Suppressor macrophage (primary cell): ENCODE measurements around the gene SLC8A2.
A peak's percentile ranks its signal among the peaks of the same experiment; 100 is the strongest.
"Not testable (repeated sequence)": the region's sequence is repeated elsewhere in the genome, so short reads cannot be mapped to it uniquely, and the experiment has no call there.

ENCODE experiments used
- DNase-seq, 4 experiments: peaks; one replicate each; pipeline ENCODE4 v3.0.0-alpha.2; 2020 to 2022

SLC8A2 gene

DNA sequence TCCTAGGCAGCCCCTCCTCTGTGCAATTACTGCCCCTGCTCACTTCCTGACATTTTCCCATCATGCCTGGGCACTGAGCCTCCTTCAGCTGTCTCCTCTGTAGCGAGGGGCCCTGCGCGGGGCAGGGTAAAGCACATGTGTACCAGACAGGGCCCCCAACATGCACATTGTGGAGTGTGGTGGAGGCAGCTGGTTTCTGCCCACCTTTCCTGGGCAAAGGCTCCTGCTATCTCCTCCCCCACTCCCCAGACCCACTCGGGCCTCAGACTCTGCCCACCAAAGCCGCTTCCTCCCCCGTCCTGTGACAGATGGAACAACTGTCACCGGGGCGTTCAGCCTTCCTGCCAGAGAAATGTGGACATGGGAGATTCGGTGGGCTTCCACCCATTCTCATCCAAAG is 15.2 kb upstream of the SLC8A2 start:
- no peak for DNase-seq

DNA sequence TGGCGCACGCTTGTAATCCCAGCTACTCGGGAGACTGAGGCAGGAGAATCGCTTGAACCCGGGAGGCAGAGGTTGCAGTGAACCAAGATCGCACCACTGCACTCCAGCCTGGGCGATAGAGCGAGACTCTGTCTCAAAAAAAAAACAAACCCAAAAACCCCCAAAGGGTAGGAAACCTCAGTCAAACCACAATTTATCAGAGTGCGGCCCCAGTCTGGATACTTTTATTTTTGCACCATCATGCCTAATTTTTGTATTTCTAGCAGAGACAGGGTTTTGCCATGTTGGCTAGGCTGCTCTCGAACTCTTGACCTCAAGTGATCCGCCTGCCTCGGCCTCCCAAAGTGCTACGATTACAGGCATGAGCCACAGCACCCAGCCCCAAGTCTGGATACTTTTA is 14.5 kb upstream of the SLC8A2 start:
- not testable (repeated sequence) for DNase-seq

DNA sequence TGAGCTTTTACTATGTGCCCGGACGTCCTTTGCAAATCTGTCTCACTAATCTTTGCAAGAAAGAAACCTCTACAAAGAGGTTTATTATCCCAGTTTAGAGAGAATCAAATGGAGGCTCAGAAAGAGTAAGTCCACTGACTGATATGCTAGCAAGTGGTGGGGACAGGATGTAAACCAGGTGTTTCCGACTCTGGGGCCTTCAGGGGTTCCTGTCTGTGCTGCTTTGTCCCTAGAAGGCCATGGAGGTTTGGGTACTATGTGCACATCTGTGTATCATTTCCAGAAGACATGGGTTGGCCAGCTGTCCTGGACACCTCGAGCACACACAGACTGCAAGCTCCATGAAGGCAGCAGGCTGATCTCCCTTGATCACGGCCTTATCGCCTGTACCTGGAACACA is 13.5 kb upstream of the SLC8A2 start:
- no peak for DNase-seq

DNA sequence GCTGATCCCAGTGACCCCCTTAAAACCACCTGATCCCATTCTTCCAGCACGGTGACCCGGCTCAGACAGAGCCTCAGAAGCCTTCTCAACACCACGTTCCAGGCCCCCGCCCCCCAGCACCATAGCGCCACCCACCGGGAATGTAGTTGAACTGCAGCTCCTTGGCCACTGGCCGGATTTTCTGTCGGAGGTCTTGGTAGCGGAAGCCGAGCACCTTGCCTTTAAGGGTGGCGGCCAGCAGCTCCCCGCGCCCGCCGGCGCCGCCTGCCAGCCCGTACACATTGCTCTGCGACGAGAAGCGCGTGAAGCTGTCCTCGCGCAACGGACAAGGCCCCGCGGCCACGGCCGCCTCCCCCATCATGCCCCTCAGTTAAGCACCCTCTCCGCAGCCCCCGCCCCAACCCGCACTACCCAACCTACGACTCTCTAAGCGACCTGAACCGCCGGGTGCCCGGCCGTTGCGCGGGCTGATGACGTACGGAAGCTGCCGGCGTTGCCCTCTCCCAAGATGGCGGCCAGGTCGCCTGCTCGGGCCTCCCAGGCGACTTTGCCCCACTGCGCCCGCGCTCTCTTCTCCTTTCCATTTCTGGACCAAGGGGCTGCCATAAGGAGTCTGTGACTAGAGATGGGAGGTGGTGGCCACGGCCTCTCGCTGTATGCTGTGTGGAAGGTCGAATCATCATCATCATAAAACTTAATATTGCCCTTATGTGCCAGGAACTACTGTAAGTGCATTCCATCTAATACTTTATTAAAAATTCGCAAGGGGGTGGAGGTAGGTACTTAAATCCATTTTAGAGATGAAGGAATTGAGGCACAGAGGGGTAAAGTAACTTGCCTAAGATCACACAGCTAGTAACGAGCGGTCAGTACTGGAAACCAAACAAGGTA is 12.4 kb upstream of the SLC8A2 start, which contains the start of gene KPTN:
Gene KPTN (minus strand): TSS at position 420 of the 891 bp plus-strand sequence. CDS start 59 bp downstream, at position 361.
- peak; percentile 93 to 96 (median 95) for DNase-seq

DNA sequence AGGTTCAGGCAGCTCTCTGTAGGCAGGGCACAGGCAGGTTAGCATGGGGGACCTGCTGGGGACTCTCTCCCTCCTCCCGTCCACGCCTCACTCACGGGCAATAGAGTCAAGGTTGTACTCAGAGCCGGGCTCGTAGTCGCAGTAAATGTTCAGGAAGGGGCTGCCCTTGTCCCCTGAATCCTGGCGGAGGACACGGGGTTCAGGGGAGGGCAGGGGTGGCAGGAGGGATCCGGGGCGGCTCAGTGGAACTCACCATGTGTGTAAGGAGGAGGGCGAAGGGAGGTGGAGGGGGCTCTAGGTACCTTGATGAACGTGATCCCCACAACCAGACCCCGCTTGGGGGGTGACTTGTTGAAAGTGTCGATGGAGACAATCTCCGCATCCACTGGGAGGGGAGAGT is 11.5 kb upstream of the SLC8A2 start:
- no peak for DNase-seq

DNA sequence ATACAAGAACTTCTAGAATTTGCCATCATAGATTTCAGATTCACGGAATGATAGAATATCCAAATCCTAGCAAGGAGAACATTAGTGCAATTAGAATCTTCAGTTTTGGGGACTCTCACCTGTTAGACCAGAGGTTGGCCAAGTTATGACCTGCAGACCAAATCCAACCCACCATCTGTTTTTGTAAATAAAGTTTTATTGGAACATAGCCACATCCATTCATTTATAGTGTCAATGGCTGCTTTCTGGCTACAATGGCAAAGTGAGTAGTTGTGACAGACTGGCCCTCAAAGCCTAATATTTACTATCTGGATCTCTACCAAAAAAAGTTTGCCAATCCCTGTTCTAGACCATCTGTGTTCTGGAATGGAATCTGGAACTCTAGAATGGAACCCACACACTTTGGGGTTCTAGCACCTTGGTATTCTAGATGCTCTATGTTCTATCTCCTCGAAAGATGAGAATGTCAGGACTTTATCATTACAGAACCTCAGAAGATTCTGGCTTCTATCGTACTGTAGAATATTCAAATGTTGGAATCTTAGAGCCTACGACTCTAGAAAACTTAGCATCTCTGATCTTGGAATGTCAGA is 9.9 kb upstream of the SLC8A2 start:
- DNase-seq: no peak

DNA sequence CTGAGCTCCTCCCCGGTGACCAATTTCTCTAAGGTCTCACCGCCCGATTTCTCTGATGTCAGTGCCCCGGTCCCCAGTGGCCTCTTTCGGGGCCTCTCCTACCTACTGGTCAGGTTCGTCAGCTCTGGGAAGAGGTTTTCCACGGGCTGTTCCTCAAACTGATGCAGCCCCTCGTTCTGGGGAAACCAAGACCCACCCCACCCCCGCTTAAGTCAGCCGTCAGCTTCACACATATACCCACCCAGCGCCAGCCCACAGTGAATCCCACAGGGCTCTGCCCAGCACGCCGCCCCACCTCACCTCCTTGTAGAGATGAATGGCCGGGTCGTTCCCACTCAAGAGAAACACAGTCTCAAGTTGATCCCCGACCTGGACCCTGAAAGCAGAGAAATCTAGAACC is 9.0 kb upstream of the SLC8A2 start:
- DNase-seq: no peak

DNA sequence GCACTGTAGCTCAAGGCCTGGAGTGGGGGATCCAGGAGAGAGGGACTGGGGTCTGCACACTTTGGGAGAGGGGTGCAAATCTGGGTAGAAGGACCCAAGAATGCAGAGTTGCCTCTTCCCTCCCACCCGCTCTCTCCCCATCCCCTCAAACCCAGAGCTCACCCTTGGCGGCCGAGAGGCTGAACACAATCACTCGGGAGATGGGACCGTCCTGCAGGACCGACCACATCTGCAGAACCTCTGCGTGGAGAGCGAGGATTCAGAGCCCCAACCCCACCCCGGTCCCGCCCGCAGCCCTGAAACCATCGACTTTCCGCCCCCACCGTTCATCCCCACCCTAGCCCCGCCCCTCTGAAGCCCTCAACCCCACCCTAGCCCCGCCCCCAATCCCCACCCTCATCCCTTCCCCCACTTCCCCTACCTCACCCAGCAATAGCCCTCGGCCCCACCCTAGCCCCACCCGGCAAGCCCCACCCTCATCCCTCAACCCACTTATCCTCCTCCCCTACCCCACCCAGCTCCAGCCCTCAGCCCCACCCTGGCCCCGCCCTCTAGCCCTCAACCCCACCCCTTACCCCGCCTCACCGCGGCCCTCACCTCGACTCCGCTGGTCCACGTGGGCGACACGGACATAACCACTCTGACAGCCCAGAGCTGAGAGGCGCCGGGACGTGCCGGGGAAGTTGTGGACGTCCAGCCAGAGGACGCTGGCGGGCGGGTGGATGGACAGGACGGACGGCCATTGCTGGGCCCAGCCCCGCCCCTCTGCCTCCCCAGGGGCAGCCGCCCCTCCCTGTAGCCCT is 8.2 kb upstream of the SLC8A2 start:
- DNase-seq: peak in 2 of 4 experiments; percentile 23 to 49

DNA sequence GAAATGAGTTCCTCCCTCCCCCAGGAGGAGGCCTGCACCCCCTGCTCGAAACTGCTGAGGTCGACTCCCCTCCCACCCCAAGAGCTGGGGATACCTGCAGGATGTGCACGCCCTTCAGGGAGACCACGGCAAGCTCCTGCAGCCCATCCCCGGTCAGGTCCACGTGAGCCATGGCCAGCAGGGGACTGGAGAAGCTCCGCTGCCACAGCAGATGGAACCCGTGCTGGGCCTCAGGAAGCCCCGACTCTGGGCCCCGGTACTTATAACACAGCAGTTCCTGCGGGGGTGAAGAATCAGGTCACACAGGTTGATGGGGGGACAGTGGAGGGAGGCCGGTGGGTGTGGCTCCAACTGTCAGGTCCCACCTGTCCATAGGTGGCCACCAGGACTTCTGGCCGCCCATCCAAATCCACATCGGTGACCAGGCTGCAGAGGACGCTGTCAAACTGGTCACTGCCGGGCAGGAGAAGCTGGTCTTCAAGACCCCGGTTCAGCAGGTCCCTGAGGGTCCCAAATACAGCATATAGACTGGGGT is 4.8 kb upstream of the SLC8A2 start:
- DNase-seq: no peak

DNA sequence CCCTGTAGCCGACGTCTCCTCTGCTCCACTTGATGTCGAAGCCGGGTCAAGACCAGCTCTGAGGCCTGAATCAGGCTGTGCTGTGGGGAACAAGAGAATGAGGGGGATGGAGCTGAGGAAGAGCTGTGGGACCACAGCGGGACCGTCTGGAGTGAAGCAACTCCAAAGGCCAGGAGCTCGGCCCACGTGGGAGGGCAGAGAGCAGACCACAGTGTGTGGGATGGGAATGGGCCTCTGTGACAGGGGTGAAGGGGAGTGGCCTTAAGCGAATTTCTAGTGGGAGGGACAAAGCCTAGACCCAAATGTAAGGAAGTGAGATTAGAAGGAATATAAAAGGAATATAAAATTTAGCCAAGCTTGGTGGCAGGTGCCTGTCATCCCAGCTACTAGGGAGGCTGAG is 3.8 kb upstream of the SLC8A2 start:
- peak; percentile 54 to 80 (median 75) for DNase-seq

DNA sequence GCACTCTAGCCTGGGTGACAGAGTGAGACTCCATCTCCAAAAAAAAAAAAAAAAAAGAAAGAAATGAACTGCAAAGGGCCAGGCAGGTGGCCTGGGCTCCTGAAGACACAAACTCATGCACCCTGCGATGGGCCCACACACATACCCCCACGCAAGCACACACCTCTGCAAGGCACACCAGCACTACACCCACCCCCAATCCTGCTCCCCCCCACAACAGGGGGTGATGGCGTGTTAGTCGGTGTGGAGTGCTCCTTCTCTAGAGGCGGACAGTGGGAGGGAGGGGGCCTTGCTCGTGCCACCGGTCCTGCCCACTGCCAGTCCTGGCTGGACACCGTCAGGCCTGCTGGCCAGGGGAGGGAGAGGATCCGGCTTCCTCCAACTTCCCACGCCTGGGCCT is 1.6 kb upstream of the SLC8A2 start:
- no peak for DNase-seq

DNA sequence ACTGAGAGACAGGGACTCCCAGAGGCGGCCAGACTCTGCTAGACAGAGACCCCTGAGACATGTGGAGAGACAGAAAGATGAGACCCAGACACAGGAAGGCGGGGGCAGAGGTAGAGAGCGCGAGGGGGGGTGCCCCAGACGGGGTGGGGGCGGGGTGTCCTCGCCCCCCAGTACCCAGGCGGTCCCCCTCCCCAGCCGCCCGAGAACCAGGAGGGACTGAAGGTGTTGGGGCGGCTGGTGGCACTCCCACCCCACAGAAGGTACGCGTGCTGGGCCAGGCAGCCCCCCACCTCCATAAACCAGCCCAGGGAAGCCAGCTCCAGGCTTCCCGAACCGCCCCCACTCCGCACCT is 336 bp downstream of the SLC8A2 start:
- no peak for DNase-seq

DNA sequence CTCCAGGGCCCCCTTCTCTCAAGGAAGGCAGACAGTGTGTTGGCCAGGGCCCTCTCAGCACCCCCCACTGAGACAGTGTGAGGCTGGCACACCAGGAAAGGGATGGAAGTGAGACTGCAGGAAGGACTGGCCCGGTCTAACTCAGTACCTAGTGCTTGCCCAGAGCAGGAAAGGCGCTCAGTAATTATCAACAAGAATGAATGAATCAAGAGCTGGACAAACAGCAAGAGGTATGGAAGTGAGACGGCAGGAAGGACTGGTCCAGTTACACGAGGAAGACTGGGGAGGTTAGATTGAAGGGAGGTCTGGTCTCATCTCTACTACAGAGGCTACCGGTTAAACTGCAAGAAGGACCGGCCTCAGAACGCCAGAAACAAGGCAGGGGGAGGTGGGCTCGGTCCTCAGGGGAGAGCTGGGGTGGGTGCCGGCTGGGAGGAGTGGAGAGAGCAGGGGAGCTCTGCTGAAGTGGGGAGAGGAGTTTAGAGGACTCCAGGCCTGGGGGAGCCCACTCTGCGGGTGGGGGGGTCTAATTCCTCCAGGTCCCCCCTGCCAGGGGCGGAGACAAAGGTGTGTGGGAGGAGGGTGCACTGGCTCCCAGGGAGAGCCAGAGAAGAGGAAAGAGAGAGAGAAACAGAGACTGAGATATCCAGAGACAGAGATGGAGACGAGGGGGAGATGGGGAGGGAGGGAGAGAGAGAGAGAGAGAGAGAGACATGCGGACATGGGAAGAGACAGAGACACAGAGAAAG is 1.1 kb downstream of the SLC8A2 start:
- DNase-seq: no peak

DNA sequence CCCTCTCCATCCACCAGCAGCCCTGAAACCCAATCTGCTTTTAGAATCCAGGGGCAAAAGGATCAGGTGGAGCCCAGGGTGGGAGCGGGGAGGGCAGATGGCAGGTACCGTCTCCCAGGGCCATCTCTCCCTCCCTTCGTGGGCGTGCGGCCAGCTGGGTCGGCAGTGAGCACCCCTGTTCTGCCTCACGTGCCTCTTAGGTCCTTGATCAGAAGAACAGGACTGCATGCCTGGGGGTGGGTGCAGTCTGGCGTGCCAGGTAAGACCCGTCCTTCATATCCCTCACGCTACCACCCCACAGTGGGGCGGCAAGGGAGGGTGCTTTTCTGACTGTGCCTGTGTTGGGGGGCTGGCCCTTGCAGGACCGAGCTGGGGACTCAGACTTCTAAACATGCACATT is 2.0 kb downstream of the SLC8A2 start:
- DNase-seq: no peak

DNA sequence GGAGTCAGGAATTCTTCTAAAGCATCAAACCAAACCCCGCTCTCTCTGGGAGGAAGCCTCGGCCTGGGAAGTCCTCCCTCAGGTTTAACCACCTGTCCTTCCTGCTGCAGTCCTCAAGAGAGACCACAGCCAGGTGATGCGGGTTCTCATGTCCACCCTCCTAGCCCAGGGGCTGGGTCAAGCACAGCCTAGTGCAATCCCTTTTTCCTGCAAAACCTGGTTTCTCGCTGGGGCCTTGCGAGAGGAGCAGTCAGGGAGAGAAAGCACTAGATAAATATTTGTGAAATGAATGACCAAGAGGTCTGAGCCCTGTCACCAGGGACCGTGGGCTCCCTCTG is 2.4 kb downstream of the SLC8A2 start:
- no peak for DNase-seq

DNA sequence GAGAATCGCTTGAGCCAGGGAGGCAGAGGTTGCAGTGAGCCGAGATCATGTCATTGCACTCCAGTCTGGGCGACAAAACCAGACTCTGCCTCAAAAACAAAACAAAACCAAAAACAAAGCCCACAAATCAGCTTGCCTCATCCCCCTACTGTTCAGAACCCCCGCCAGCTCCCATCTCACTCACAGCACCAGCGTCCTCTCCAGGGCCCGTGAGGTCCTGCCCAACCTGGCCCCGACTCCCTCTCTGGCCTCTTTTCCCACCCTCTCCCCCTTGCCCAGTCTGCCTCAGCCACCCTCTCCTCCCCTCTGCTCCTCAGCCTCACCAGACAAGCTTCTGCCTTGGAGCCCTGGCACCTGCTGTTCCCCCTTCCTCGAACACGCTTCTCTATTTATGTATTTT is 3.8 kb downstream of the SLC8A2 start:
- DNase-seq: no peak

DNA sequence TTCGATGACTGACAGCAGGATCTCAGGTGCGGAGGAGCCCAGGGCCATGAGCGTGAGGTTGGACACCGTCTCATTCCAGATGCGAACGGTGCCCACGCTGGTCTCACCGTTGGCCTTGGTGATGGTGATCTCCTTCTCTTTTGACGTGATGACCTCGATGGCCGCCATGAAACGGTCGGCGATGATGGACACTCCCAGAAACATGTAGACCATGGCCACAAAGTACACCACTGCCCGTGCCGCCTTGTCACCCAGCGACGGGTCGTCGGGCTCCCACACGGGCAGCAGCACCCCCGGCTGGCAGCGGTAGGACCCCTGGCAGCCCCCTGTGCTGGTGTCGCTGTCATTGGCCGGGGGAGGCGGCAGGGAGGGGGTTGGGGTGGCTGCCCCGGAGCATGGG is 5.7 kb downstream of the SLC8A2 start:
- DNase-seq: no peak

DNA sequence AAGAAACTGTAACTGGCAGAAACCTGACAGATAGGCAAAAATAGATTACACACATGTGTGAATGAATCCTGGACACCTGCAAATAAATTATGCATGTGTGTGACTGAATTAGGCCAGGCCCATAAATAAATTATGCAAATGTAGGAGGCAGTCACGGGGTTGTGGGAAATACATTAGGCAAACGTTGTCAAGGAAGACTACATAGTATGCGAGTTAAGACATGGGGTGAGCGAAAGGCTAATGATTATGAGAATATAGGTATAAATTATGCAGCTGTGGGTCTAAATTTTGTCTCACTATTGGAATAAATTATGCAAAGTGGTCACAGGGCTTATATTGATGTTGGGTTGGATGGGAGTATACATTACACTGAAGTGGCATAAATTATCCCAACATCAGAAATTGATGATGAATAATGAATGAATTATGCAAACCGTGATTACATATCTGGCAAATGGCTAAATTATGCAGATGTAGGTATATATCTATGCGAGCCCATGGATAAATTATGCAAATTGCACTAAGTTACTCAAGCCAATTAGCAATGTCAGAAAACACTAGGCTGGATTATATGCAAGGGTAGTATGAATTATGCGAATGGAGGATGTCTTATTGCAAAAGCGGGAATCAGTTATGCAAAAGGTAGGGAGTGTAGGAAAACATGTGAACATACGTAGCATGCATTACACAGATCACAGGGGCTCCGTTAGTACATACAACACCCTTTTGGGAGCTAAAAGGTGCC is 6.8 kb downstream of the SLC8A2 start:
- no peak for DNase-seq

DNA sequence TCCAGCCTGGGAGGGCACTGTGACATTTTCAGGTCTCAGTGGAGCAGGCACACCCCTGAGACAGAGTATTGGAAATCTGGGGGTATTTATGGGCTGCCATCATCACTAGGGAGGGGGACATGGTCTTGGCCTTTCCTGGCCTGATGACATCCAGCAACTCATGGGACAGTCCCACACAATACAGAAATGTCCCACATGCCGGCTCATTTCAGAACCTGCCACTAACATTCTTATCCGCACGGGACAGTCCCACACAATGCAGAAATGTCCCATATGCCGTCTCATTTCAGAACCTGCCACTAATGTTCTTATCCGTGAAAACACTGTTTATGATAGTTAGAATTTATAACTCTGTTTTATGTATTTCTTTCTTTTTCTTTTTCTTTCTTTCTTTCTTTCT is 9.8 kb downstream of the SLC8A2 start:
- no peak for DNase-seq

DNA sequence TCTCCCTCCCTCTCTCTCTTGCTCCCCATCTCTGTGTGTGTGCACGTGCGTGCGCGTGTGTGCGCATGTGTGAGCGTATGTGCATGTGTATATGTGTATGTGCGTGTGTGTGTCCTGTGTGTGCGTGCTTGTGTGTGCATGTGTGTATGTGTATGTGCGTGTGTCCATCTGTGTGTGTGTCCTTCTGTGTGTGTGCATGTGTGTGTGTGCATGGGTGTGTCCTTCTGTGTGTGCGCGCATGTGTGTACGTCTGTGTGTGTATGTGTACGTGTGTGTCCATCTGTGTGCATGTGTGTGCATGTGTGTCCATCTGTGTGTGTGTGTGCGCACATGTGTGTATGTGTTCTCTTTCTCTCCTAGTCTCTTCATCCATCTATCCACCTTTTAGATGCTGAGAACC is 12.2 kb downstream of the SLC8A2 start:
- DNase-seq: no peak

DNA sequence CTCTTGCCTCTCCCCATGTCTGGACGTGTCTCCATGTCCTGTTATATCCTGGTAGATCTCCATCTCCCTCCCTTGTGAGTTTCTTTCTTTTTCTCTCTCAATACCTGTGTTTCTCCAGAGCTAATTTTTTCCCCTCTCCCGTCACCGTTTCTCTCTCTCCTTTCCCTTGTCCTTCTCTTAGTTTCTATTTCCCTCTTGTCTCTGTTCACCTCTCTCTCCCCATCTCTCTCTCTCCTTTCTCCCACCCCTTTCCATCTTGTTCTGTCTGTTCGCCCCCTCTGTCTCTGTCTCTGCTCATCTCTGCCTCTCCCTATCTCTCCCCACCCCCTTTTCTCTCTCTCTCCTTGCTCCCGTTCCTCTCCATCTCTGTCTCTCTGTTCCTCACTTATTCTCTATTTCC is 13.0 kb downstream of the SLC8A2 start:
- no peak for DNase-seq
